Measurements from ENCODE around the gene DOK4. TPM values are rescaled to one million over a fixed set of nuclear protein-coding genes. Genes with fewer than 3 reads are reported as not detected.

Gene DOK4
- total RNA-seq, 1 experiment from 2014 or later: 13.1 TPM

- no peak overlapping the region for H3T11ph ChIP-seq (ENCODE audit: low read length)
- Mint-ChIP-seq H3K36me3 (ENCODE audit: insufficient read depth in 1 of 3, low read depth in 3 of 3) (peaks cover 2 to 7% (median 2%) of the 10 kb centered on the region in 3 experiments; a peak in 4 of 7 replicates), H3K27me3 (ENCODE audit: low read depth) (peaks cover 2% of the 10 kb centered on the region; the same call in 1 of the 2 replicates), H3K4me3 (no peak overlapping the region), H3K4me1 (0 out of 4 replicates have a peak, but pooled peaks cover 0 to 3% of the 10 kb centered on the region in 2 experiments), H3K27ac (no peak overlapping the region), H3K9me3 (peaks cover 0 to 2% of the 10 kb centered on the region in 2 experiments; a peak in 1 of 5 replicates)
- H3K18ac ChIP-seq (ENCODE audit: insufficient read length, low read depth, low read length): no peak overlapping the region
- no peaks in the 10 kb centered on the region for H4K20me1 ChIP-seq (ENCODE audit: control insufficient read depth, insufficient read depth, insufficient read length)
- no peak for TF ChIP-seq CTCF (conservative IDR thresholded peaks at IDR 0.05)
- no peak overlapping the region for H2AK5ac ChIP-seq (ENCODE audit: insufficient read length, low read length)
- no peak overlapping the region for H2BK20ac ChIP-seq (ENCODE audit: low read depth, low read length, poor library complexity, severe bottlenecking)
- no peak overlapping the region for H3K56ac ChIP-seq (ENCODE audit: insufficient read length, low read depth, low read length)
- no peaks in the 10 kb centered on the region for H3K27me3 ChIP-seq (ENCODE audit: insufficient read depth, low read length)
- no peak overlapping the region for H2AFZ ChIP-seq (ENCODE audit: low read length)
- no peaks in the 10 kb centered on the region for H3K79me2 ChIP-seq (ENCODE audit: insufficient read depth, low read length)
- no peak overlapping the region for H3K4me2 ChIP-seq (ENCODE audit: insufficient read depth, insufficient read length, low read length)
- no peaks in the 10 kb centered on the region for H3K79me1 ChIP-seq (ENCODE audit: insufficient read depth, low read depth, low read length, poor library complexity, severe bottlenecking)
- H3K27ac ChIP-seq (ENCODE audit: insufficient read length, low read depth, low read length): no peak overlapping the region
- H4K91ac ChIP-seq (ENCODE audit: insufficient read length, low read depth, low read length): no peak overlapping the region
- H3K9me3 ChIP-seq (ENCODE audit: control insufficient read depth, low read depth, low read length): no peaks in the 10 kb centered on the region
- DNase-seq: no peak
- no peaks in the 10 kb centered on the region for H3K4me1 ChIP-seq (ENCODE audit: insufficient read depth, low read length)
- H4K8ac ChIP-seq (replicated peaks; ENCODE audit: insufficient read length, low read depth, low read length): no peak overlapping the region
- no peak overlapping the region for H3K9ac ChIP-seq (ENCODE audit: extremely low read depth, insufficient read length, low read length)
- H2BK12ac ChIP-seq (ENCODE audit: insufficient read length, low read depth, low read length): no peak overlapping the region
- no peak overlapping the region for H2BK15ac ChIP-seq (ENCODE audit: low read depth, low read length)
- no peak overlapping the region for H3K4ac ChIP-seq (ENCODE audit: low read depth, low read length)
- no CpG with 5 or more reads among the region's 4 CpGs for WGBS (ENCODE audit: extremely low coverage, insufficient read length, low lambda C conversion rate)
- no peak overlapping the region for H4K5ac ChIP-seq (ENCODE audit: insufficient read length, low read depth, low read length)
- H2BK120ac ChIP-seq (ENCODE audit: low read depth, low read length, poor library complexity, severe bottlenecking): no peak overlapping the region
- H3K23ac ChIP-seq (ENCODE audit: insufficient read length, low read depth, low read length): no peak overlapping the region
- H2BK5ac ChIP-seq (ENCODE audit: insufficient read length, low read length): no peak overlapping the region
- H3K23me2 ChIP-seq (ENCODE audit: insufficient read length, low read depth, low read length, poor library complexity, severe bottlenecking): no peaks in the 10 kb centered on the region
- H3K14ac ChIP-seq (ENCODE audit: insufficient read depth, low read length): no peak overlapping the region
Observed at GRCh38 chr16:57514371-57514770, 28.1 kb upstream of the DOK4 start.

All from H9 (cell line).